Retina (tissue), 1 donor: ENCODE measurements around the gene ADARB2.
"Not testable (repeated sequence)": the region's sequence is repeated elsewhere in the genome, so short reads cannot be mapped to it uniquely, and the experiment has no call there.

Experiments used
- DNase-seq: peaks from one replicate; pipeline ENCODE4 v3.0.0-alpha.2; 2016

The ADARB2 gene

DNA sequence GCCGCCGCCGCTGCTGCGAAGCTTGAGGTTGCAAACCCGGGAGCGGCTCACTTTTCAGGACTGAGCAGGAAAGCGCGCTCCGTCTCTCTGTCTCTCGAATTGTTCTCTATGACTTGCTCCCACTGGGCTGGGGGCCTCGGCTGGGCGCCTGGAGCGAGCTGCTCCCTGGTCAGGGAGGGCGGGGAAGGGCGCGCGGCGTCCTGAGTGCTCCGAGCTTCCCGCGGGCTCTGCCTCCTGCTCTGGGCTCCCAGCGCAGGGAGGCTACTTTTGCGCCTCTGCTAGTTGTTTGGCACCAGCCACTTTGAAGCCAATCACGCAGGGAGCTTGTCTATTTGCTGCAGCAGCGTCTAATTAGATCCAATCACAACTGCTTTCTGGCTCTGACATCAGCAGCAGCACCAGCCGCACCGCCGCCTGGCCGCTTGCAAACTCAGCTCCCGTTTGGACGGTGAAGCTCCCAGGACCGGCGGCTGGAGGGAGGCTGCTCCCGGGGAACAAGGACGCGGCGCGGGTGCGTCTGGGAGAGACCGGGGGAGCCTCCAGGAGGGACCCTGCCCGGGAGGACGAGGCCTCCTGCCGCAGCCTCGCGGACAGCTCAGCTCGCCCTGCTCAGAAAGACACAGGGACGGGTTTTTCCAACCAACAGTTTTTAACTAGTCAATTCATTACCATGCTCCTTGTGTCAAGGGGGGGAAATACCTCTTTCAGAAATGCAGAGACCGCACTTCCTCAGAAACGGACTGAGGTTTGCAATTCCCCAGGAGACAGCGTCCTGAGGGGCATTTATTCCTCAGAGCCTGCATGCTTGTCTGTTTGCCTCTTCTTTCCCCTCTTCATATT is at the start of gene ADARB2:
ADARB2 (minus strand) TSS at position 304 of the 840 bp plus-strand sequence.
- DNase-seq, result peak; percentile 94

DNA sequence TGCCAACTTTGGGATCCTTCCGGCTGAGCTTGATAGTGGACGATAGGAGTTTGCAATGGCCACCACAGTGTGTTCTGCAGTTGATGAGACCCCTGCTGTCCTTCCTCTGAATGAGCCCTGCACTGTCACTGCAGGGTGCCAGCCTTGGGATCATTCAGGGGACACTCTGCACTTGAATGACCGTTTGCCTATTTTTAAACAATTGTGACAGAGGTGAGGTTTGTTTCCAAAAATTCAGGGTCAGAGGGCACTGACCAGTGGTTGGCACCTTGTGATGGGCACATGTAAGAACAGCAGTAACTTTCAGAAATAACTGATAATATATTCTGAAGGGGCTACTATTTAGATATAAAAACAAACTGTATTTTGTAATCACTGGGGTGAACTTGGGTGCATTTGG is 48.5 kb upstream of the ADARB2 start:
- no peak for DNase-seq

DNA sequence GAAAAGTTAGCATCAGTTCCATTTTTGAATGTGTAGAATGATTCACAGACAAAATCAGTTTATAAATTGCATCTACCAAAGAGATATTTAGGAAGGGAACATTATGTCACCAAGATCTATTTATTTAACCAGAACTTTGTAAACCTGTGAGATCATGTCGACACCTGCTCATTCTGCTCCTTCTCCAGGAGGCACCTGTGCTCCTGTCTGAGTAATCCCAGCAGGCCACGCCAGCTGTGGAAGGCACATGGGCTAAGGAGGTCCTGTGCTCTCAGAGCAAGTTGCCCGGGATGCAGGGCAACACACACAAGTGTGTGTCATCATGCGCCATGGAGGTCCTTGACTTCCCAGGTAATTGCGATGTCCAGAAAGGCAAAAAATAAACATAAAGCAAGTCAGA is 45.5 kb upstream of the ADARB2 start:
- DNase-seq, result no peak

DNA sequence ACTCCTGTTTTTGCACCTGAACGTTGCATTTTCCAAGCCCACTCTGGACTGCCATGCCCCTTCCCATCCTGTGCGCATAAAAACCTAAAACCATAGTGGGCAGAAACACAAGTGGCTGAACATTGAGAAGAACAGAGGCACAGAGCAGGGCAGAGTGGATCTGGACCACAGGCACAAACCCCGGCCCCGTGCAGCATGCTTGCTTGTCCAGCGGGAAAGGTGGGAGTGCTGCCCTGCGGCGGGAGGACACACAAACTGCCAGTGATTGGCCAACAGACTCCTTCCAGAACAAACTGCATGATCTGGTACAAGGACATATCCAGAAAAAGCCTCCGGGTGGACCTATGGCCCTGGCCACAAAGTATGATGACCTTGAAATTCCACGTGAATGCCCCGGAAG is 42.5 kb upstream of the ADARB2 start:
- no peak for DNase-seq

DNA sequence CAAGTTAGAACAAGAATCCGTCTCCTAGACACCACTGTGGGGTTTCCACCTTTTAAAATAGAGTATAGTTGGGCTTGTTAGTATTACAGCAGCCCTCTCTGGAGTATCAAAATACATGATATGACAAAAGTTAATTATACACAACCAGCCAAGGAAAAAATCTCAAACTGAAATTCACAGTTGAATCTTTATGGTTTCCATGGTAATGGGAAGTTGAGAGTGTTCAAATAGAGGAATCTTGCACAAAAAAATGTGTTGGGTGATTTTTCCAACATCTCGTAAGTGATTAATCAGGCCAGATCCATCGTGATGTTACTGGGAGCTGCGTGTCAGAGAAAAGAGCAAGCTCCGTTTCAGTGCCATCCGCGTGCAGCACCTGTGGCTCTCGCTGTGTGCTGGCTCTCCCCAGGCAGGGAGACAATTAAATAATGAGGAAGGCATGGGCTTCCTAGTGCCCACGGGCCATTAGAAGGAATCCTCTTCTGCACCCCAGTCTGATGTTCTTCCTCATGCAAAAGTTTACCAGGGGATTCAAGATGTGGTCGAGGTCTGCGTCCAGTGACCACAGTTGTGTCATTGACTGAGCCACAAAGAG is 41.1 kb upstream of the ADARB2 start:
- DNase-seq, result no peak

DNA sequence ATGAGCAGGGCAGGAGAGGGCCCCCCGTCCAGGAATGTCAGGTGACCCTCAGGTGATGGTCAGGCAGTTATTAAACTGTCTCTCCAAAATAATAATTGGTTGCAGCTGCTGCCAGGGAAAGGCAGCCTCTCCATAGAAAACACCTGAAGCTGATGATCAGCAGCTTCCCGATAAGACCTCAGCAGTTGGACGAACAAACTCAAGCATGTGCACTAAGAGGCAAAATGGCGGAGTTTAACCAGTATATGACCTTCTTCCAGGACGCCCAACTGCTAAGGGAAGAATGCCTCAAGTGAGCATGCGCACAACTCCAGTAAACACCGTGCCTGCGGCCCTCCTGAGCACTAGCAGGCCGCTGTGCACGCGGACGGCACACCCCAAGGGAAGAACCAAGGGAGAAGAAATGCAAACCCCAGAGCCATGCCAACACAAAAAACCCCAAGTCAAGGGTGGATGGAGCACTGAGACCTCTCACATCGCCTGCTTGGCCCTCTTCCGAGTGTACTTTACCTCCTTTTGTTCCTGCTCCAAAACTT is 38.9 kb upstream of the ADARB2 start:
- DNase-seq, result no peak

DNA sequence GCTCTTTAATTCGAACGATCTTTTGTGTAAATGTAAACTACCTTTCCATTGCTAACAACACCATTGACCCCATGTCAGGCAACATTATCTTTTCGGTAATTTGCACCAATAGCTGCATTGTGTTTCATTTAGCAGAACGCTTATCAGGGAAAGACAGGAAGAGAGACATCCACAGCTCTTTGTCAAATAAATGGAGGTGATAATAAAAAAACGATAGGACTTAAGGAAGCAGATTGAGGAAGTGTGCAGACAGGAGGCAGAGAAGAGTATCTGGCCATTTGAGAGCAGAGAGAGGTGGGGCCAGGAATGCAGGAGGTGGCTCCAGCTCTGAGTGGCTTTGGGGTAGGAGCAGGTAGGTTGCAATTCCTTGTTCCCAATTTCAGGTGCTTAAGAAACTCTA is 37.5 kb upstream of the ADARB2 start:
- no peak for DNase-seq

DNA sequence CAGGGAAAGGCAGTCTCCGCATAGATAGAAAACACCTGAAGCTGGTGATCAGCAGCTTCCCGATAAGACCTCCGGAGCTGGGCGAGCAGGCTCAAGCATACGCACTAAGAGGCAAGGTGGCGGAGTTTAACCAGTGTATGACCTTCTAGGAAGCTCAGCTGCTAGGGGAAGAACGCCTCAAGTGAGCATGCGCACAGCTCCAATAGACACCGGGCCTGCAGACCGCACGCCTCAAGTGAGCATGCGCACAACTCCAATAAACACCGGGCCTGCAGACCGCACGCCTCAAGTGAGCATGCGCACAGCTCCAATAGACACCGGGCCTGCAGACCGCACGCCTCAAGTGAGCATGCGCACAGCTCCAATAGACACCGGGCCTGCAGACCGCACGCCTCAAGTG is 35.9 kb upstream of the ADARB2 start:
- not testable (repeated sequence) for DNase-seq

DNA sequence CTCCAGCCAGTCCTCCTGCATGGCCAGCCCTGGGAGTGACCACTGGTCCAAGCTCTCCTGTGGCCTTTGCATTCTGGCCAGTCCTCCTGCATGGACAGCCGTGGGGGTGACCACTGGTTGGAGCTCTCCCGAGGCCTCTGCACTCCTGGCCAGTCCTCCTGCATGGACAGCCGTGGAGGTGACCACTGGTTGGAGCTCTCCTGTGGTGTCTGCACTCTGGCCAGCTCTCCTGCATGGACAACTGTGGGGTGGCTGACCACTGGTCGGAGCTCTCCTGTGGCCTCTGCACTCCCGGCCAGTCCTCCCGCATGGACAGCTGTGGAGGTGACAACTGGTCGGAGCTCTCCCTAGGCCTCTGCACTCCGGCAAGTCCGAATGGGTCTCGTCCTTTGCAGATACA is 28.7 kb upstream of the ADARB2 start:
- DNase-seq, result no peak

DNA sequence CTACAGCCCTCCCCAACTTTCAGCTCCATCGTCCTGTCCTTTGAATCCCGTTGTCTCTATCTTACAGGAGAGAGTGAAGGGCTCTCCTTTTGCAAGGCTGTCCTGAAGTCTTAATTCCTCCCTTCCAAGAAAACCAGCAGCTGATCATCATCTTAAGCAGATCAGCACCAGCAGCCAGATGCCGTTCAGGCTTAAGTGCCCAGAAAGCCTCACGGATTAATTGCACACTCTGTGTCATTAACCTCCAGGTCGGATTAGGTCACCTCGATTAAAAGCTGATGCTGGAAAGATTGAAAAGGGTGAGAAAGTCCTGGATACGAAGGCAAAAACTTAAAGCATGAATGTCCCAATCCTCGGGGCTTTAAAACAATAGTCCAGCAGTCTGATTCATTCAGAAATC is 24.8 kb upstream of the ADARB2 start:
- peak; percentile 64 for DNase-seq

DNA sequence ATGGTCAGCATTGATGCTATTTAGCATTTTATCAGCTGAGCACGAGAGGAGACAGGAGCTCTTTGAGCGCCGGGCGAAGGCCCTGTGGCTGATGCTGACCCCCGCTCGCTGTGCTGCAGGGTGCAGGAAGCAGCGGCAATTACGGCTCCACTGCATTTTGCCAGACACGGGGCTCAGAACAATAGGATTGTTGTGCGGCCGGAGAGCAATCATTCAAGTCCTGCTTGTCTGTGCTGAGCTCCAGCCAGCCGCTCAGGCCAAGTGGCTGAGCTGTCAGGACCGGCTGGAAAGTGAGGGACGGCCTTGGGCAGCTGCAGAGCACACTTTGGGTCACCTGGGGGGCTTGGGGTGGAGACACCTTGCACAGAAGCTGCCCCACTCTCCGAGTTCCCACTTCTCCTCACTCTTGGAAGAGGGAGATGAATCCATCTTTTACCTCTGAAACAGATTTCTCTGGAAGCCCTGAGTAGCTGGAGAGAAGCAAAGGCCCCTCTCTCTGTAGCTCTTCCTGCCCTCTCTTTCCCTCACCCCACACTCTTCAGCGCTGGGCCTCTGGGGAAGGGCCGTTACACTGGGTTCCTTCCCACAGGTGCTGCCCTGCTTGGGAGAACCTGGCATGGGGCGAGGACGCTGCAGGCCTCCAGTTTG is 17.3 kb upstream of the ADARB2 start:
- peak; percentile 77 for DNase-seq

DNA sequence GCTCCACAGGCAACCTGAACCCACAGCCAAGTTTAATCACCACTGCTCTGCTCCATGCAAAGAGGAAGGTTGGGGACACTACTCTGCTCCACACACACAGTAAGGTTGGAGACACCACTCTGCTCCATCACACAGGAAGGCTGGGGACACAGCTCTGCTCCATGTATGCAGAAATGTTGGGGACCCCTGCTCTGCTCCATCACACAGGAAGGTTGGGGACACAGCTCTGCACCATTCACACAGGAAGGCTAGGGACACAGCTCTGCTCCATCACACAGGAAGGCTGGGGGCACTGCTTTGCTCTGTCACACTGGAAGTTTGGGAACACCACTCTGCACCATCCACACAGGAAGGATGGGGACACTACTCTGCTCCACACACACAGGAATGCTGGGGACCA is 14.8 kb upstream of the ADARB2 start:
- DNase-seq, result no peak

DNA sequence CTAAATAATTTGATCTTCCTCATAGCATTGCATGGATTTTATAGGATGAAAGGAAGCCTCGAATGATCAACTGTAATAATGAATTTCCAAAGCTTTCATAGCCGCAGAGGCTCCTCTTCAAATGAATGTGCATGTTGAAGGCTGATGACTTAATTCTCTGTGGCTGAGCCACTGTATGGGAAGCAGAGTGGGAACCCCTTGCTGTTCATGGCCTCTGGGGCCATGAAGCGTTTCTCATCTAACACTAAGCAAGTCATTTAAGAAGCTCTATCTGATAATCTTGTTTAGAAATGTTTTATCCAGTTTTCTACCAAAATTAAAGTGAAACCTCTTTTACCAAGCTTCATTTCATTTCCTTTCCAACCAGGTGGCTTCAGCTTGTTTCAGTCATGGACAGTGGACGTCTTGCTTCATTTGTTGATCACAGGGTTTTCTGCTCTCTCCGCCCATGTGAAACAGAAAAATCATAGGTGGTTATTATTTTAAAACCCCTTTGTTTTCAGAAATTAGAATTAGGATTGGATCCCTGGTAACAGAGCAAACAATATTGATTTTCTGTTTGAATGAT is 10.3 kb upstream of the ADARB2 start:
- no peak for DNase-seq

DNA sequence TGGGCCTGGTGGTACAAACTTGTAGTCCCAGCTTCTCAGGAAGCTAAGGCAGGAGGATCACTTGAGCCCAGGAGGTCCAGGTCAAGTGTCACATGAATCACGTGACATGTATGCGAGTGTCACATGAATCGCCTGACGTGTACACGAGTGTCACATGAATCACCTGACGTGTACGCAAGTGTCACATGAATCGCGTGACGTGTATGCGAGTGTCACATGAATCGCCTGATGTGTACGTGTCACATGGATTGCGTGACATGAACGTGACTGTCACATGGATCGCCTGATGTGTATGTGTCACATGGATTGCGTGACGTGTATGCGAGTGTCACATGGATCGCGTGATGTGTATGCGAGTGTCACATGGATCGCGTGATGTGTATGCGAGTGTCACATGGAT is 9.5 kb upstream of the ADARB2 start:
- DNase-seq, result no peak

DNA sequence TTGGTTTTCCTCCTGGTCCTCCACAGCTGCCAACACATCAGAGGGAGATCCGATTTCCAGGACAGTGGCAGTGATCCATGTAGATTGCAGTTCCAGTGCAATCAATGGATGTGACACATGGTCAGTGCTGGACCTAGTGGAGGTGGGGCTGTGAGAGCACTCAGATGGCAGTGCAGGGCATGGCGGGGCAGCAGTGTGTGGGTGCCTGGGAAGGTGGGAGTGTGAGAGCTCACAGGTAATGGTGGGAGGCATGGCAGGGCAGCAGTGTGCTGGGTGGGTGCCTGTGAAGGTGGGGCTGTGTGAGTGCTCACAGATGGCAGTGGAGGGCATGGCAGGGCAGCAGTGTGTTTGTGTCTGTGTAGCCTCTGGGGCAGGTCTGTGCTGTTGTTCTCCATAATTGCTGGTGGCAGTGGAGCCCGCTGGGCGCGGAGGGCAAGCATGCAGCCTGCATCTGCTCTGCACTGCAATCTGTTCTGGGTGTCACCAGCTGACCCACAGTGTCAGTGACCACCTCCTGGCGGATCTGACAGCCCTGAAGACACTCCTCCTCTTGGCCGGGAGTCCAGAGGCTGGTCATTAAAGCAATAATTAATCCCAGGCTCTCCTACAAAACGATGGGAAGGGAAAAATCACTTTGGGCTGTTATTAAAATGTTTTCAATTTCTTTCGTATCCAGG is 8.6 kb upstream of the ADARB2 start:
- peak; percentile 56 for DNase-seq

DNA sequence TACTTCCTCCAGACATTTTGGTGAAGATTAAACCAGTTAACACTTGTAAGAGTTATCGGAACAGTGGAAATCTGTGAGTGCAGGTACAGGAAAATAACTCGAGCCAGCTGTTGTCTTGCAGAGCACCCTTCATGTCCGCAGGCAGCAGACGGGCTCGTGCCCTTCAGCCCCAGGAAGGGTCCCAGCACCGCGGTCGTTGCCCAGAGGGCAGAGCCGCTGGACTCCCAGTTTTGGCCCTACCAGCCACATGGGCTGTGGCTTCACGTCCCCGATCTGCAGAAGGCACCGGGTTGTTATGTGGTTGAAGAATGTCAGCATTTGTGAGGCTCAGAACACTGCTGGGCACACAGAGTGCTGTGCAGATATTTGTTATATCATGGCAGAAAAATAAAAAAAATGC is 7.2 kb upstream of the ADARB2 start:
- no peak for DNase-seq

DNA sequence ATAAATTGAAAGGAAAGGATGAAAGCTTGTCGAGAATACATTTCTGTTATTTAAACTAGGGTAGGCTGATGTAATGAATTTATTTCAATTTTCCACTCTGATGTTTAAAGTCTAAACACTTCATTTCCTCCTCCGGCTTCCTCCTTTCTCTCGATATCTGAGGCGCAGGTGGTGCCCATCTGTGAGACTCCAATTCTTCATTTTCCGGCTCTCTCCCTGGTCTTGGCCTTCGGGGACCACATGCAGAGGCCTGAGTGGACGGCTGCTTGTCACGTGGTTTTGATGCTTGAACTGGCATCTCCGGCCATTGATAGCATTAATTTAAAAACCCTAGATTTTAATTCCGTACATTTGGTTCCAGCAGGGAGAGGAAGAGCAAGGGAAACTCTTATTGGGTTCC is 5.8 kb upstream of the ADARB2 start:
- DNase-seq, result peak; percentile 27

DNA sequence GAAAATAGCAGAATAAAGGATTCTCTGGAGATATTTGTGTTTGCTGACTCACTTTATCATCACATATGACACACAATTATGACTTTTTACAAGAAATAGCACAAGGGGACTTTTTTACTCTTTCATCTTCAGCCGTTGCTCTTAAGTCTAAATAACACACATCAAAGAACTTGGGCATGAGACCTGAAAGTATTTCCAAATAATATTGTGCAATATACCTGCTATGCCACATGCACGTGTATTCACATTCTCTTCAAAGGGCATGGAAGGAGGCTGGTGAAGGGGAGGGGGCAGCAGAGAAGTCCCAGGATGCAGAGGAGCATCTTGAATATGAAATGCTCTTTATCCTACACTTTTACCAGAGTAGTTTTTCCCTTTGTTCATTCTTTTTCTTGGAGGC is 4.1 kb upstream of the ADARB2 start:
- no peak for DNase-seq

DNA sequence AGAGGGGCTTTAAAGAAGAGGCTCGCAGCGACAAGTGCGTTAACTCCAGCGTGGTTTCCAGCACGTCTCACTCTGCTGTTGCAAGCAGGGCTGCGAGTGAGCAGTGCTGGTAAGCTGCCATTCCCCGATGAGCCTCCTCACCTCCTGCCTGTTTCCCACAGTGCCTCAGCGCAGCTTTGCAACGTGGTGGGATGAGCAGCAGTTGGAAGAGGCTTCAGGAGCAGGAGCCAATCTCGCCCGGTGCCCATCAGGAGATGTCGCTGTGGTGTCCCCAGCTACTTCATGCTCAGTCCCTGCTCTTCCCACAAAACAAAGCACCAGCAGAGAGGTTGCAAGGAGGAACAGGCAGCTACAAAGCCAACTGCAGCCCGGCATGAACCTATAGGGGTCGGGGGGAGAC is 2.4 kb upstream of the ADARB2 start:
- DNase-seq, result peak; percentile 79

DNA sequence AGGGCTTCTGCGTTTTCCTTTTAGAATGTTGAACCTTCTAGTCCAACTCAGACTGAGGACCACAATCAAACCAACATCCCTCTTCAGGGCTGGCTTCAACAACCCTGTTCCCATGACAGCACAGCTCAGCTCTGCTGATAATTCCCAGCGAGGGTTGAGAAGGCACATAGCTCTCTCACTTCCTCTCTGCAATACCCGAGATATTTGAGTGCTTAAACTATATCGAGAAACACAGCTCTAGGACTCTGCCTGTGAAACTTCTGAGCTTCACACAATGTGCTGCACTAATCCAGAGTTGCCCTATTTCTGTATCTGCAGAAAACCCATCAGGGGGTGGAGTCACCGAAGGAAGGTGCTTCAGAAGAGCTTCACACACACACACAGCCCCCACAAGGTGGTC is 1.6 kb upstream of the ADARB2 start:
- DNase-seq, result peak; percentile 44

DNA sequence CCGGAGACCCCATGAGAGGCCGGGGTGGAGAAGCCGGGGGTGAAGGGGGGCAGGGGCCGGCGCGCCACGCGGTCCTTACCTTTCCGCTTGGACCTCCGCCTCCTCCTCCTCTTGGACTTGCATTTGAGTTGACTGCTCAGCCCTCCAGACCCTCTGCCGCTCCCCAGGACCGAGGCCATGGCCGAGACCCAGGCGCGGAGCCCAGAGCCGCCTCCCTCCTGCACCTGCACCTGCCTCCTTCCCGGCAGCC is 428 bp downstream of the ADARB2 start:
- no peak for DNase-seq

DNA sequence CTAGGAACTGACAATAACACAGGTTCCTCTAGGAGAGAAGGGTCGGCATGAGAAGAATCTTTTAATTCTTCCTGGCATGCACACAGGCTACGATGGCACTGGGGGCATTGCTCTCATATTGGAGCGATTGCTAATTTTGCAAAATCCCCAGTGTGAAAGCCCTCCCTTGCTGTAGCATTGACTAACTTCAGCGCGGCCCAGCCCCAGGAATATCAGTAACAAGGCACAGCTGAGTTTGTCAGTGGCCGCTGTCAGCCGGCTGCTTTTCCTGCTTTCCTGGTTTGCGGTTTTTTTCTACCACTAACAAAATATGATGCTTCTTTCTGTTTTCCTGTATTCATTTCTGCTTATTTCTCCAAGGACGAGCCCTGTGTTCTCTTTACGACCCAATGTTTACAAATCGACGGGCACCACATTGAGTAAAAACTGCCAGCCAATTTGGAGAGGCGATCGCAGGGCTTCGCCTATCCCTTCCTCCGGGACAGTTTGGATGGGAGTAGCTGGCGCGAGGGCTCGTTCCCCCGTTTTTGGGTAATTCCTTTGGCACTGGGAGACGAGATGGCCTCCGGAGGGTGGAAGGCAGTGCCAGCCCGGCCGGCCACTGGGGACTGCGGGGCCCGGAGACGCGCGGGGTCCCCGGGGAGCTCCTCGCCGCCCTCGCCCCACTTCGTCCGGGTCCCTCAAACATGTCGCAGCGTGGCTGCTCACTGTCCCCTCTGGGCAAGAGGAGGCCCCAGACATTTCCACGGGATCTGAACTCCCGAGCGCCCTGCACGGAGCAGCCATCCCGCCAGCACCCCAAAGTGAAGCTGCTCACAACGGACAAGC is 967 bp downstream of the ADARB2 start:
- peak; percentile 73 for DNase-seq
